ENCODE measurements around the gene THBS4. TPM values are rescaled to one million over a fixed set of nuclear protein-coding genes. Genes with fewer than 3 reads are reported as not detected.
"Not testable (repeated sequence)": the region's sequence is repeated elsewhere in the genome, so short reads cannot be mapped to it uniquely, and the experiment has no call there.

Gene THBS4
- total and polyA plus RNA-seq, 5 donors from 2014 or later: not detected

- Mint-ChIP-seq H3K9me3 (no peaks in the 10 kb centered on the region), H3K27ac (no peak overlapping the region), H3K27me3 (peaks cover 4% of the 10 kb centered on the region), H3K4me3 (peak overlapping the region in 2 of 4 donors; percentile 84 to 85), H3K4me1 (peaks cover 4 to 14% (median 6%) of the 10 kb centered on the region in 4 donors), H3K36me3 (no peaks in the 10 kb centered on the region)
- ATAC-seq (ENCODE audit: low read depth in 2 of 2): peak in 1 of 2 donors; percentile 43
- Histone ChIP-seq H3K27ac (ENCODE audit: insufficient read depth, low read length, poor library complexity, severe bottlenecking) (no peak overlapping the region), H3K4me1 (ENCODE audit: control insufficient read depth, insufficient read depth, low read length, poor library complexity, severe bottlenecking) (peaks cover 9% of the 10 kb centered on the region), H3K27me3 (ENCODE audit: control insufficient read depth, insufficient read depth, low read length) (no peaks in the 10 kb centered on the region), H3K4me3 (ENCODE audit: low read depth, low read length) (peak overlapping the region; percentile 65), H3K36me3 (ENCODE audit: control insufficient read depth, insufficient read depth, low read length) (no peaks in the 10 kb centered on the region), H3K9me3 (ENCODE audit: control insufficient read depth in 2 of 2, low read length in 2 of 2) (no peaks in the 10 kb centered on the region)
- peak; percentile 14 to 67 (median 49) for DNase-seq
Measured at GRCh38 chr5:80082731-80083100, 47.6 kb downstream of the THBS4 start.

GRCh38 chr5:80083101-80083890 is 48.1 kb downstream of the THBS4 start:
- Mint-ChIP-seq H3K4me1 (peaks cover 4 to 14% (median 6%) of the 10 kb centered on the region in 4 donors), H3K27ac (peak overlapping the region in 1 of 3 donors; percentile 82), H3K9me3 (no peaks in the 10 kb centered on the region), H3K4me3 (peak overlapping the region; percentile 11 to 91 (median 84)), H3K27me3 (peaks cover 4% of the 10 kb centered on the region), H3K36me3 (no peaks in the 10 kb centered on the region)
- no peaks in the 10 kb centered on the region for H3K9me3 ChIP-seq (ENCODE audit: control insufficient read depth in 2 of 2, low read length in 2 of 2)
- no peaks in the 10 kb centered on the region for H3K36me3 ChIP-seq (ENCODE audit: control insufficient read depth, insufficient read depth, low read length)
- ATAC-seq (ENCODE audit: low read depth in 2 of 2) (peak; percentile 66 to 67), DNase-seq (peak in 2 of 3 donors; percentile 59)
- H3K27me3 ChIP-seq (ENCODE audit: control insufficient read depth, insufficient read depth, low read length): no peaks in the 10 kb centered on the region
- peak overlapping the region; percentile 65 for H3K4me3 ChIP-seq (ENCODE audit: low read depth, low read length)
- peaks cover 9% of the 10 kb centered on the region for H3K4me1 ChIP-seq (ENCODE audit: control insufficient read depth, insufficient read depth, low read length, poor library complexity, severe bottlenecking)
- no peak overlapping the region for H3K27ac ChIP-seq (ENCODE audit: insufficient read depth, low read length, poor library complexity, severe bottlenecking)

DNA sequence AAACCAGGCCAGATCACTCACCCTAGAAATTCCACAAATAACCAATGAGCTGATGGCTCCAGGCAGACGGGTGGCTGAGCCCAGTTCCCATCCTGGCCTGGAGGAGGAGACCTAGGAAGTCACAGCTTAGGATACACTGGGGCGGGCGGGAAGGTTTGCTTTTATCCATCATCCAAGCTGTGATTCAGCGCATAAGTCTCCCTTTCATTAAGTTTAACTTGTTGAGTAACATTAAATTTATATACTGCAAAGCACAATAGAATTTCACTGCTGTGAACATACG is 55.7 kb downstream of the THBS4 start:
- H3K4me1 Mint-ChIP-seq: peaks cover 8 to 17% (median 15%) of the 10 kb centered on the region in 4 donors
- peaks cover 4% of the 10 kb centered on the region for H3K27me3 Mint-ChIP-seq
- Histone ChIP-seq H3K27me3 (ENCODE audit: control insufficient read depth, insufficient read depth, low read length) (no peaks in the 10 kb centered on the region), H3K9me3 (ENCODE audit: control insufficient read depth in 2 of 2, low read length in 2 of 2) (no peaks in the 10 kb centered on the region), H3K27ac (ENCODE audit: insufficient read depth, low read length, poor library complexity, severe bottlenecking) (no peak overlapping the region), H3K4me3 (ENCODE audit: low read depth, low read length) (no peak overlapping the region), H3K36me3 (ENCODE audit: control insufficient read depth, insufficient read depth, low read length) (no peaks in the 10 kb centered on the region), H3K4me1 (ENCODE audit: control insufficient read depth, insufficient read depth, low read length, poor library complexity, severe bottlenecking) (peaks cover 13% of the 10 kb centered on the region)
- H3K4me3 Mint-ChIP-seq: no peak overlapping the region
- no peaks in the 10 kb centered on the region for H3K9me3 Mint-ChIP-seq
- ATAC-seq (ENCODE audit: low read depth in 2 of 2) (no peak), DNase-seq (no peak)
- H3K36me3 Mint-ChIP-seq: no peaks in the 10 kb centered on the region
- H3K27ac Mint-ChIP-seq: no peak overlapping the region

DNA sequence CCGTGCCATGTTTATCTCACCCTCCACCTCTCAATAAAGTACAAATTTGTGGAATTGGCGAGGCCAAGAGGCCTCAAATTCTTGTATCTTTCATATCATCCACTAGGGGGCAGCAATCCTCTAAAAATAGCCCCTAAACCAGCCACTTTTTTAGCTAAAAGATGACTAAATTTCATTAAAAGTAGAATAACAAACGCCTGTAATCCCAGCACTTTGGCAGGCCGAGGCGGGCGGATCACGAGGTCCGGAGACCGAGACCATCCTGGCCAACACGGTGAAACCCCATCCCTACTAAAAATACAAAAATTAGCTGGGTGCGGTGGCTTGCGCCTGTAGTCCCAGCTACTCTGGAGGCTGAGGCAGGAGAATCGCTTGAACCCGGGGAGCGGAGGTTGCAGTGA is 56.6 kb downstream of the THBS4 start:
- Mint-ChIP-seq H3K4me1 (peaks cover 13 to 17% (median 16%) of the 10 kb centered on the region in 4 donors), H3K27ac (peak overlapping the region; percentile 44 to 78 (median 76))
- not testable (repeated sequence) for H3K4me3 ChIP-seq (ENCODE audit: low read depth, low read length); H3K9me3 Mint-ChIP-seq; H3K4me3 Mint-ChIP-seq; H3K36me3 Mint-ChIP-seq; H3K27me3 ChIP-seq (ENCODE audit: control insufficient read depth, insufficient read depth, low read length); H3K27me3 Mint-ChIP-seq; H3K9me3 ChIP-seq (ENCODE audit: control insufficient read depth in 2 of 2, low read length in 2 of 2); H3K27ac ChIP-seq (ENCODE audit: insufficient read depth, low read length, poor library complexity, severe bottlenecking); H3K36me3 ChIP-seq (ENCODE audit: control insufficient read depth, insufficient read depth, low read length)
- peak; percentile 31 to 39 for ATAC-seq (ENCODE audit: low read depth in 2 of 2)
- H3K4me1 ChIP-seq (ENCODE audit: control insufficient read depth, insufficient read depth, low read length, poor library complexity, severe bottlenecking): peaks cover 13% of the 10 kb centered on the region
- peak; percentile 11 to 71 (median 68) for DNase-seq

DNA sequence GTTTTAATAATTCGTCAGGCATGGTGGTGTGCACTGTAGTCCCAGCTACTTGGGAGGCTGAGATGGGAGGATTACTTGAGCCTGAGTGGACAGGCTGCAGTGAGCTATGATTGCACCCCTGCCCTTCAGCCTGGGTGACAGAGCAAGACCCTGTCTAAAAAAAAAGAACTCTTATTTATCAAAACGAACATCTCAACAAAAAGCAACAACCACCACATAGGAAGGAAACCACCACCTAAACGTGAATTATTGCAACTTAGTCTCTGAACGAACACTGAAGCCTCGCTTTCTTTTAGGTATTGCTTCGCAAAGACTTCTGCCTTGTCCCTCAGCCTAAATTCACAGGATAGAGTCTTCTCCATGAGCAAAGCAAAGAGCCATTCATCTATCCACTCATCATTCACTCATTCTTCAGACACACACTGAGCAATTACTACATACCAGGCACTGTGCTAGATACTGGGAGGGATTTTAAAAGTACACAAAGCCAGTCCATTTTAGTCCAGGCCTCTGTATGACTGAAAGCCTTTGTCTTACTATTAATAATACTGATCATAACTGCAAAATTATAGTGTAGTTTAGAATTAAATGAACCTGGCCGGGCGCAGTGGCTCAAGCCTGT is 57.4 kb downstream of the THBS4 start:
- no peak for ATAC-seq (ENCODE audit: low read depth in 2 of 2)
- Histone ChIP-seq H3K27ac (ENCODE audit: insufficient read depth, low read length, poor library complexity, severe bottlenecking) (no peak overlapping the region), H3K27me3 (ENCODE audit: control insufficient read depth, insufficient read depth, low read length) (no peaks in the 10 kb centered on the region), H3K36me3 (ENCODE audit: control insufficient read depth, insufficient read depth, low read length) (no peaks in the 10 kb centered on the region), H3K4me1 (ENCODE audit: control insufficient read depth, insufficient read depth, low read length, poor library complexity, severe bottlenecking) (peaks cover 13% of the 10 kb centered on the region), H3K9me3 (ENCODE audit: control insufficient read depth in 2 of 2, low read length in 2 of 2) (no peaks in the 10 kb centered on the region), H3K4me3 (ENCODE audit: low read depth, low read length) (peak overlapping the region; percentile 4)
- H3K27me3 Mint-ChIP-seq: no peaks in the 10 kb centered on the region
- H3K27ac Mint-ChIP-seq: peak overlapping the region; percentile 44 to 85 (median 80)
- peaks cover 13 to 17% (median 16%) of the 10 kb centered on the region in 4 donors for H3K4me1 Mint-ChIP-seq
- H3K9me3 Mint-ChIP-seq: no peaks in the 10 kb centered on the region
- peaks cover 7% of the 10 kb centered on the region for H3K36me3 Mint-ChIP-seq
- peak overlapping the region in 2 of 4 donors; percentile 52 to 68 for H3K4me3 Mint-ChIP-seq
- DNase-seq: peak in 1 of 3 donors; percentile 9

GRCh38 chr5:80093796-80094195 is 58.6 kb downstream of the THBS4 start:
- Histone ChIP-seq H3K9me3 (ENCODE audit: control insufficient read depth in 2 of 2, low read length in 2 of 2) (no peaks in the 10 kb centered on the region), H3K4me3 (ENCODE audit: low read depth, low read length) (no peak overlapping the region), H3K4me1 (ENCODE audit: control insufficient read depth, insufficient read depth, low read length, poor library complexity, severe bottlenecking) (peaks cover 13% of the 10 kb centered on the region), H3K27ac (ENCODE audit: insufficient read depth, low read length, poor library complexity, severe bottlenecking) (no peak overlapping the region), H3K27me3 (ENCODE audit: control insufficient read depth, insufficient read depth, low read length) (no peaks in the 10 kb centered on the region), H3K36me3 (ENCODE audit: control insufficient read depth, insufficient read depth, low read length) (no peaks in the 10 kb centered on the region)
- DNase-seq (no peak), ATAC-seq (ENCODE audit: low read depth in 2 of 2) (no peak)
- Mint-ChIP-seq H3K4me3 (no peak overlapping the region), H3K36me3 (peaks cover 11% of the 10 kb centered on the region), H3K4me1 (peaks cover 13 to 17% (median 16%) of the 10 kb centered on the region in 4 donors), H3K9me3 (no peaks in the 10 kb centered on the region), H3K27me3 (no peaks in the 10 kb centered on the region), H3K27ac (peak overlapping the region in 1 of 3 donors; percentile 27)

DNA sequence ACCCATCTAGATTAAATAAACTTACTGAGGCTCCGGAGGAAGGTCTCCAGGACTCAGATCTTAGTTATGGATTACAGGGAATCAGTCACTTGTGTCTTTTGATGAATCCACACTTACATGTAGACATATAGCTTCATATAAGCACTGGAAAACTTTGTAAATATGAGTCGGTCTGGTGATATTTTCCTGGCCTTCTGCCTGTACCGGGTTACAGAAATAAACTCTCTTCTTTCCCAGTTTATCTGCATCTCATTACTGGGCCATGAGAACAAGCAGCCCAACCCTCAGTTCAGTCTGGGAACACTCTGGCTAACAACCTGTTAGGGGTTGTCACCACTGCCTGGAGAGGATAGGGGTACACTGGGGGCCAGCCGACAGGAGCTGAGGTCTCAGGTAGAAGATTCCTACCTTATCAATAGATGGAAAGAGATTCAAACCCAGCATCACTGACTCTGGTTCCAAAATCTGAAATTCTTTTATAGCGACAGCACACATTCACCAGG is 59.1 kb downstream of the THBS4 start:
- Histone ChIP-seq H3K4me1 (ENCODE audit: control insufficient read depth, insufficient read depth, low read length, poor library complexity, severe bottlenecking) (peaks cover 13% of the 10 kb centered on the region), H3K27ac (ENCODE audit: insufficient read depth, low read length, poor library complexity, severe bottlenecking) (no peak overlapping the region), H3K27me3 (ENCODE audit: control insufficient read depth, insufficient read depth, low read length) (no peaks in the 10 kb centered on the region), H3K4me3 (ENCODE audit: low read depth, low read length) (no peak overlapping the region), H3K36me3 (ENCODE audit: control insufficient read depth, insufficient read depth, low read length) (no peaks in the 10 kb centered on the region), H3K9me3 (ENCODE audit: control insufficient read depth in 2 of 2, low read length in 2 of 2) (no peaks in the 10 kb centered on the region)
- Mint-ChIP-seq H3K4me3 (no peak overlapping the region), H3K36me3 (peaks cover 11% of the 10 kb centered on the region), H3K4me1 (peaks cover 14 to 17% (median 16%) of the 10 kb centered on the region in 4 donors), H3K27ac (peak overlapping the region in 1 of 3 donors; percentile 75), H3K9me3 (no peaks in the 10 kb centered on the region), H3K27me3 (no peaks in the 10 kb centered on the region)
- no peak for DNase-seq
- ATAC-seq (ENCODE audit: low read depth in 2 of 2): no peak

Measured in CD4-positive, CD25-positive, alpha-beta regulatory T cell (primary cell).